Measurements from ENCODE around the gene SLC37A4. TPM values are rescaled to one million over a fixed set of nuclear protein-coding genes. Genes with fewer than 3 reads are reported as not detected.

Gene SLC37A4
- total and polyA plus RNA-seq, 2 of the 8 experiments (the other 6 are each of a cell fraction or from before 2014, with no cell fraction given), result 35.1 to 91.9 TPM

DNA sequence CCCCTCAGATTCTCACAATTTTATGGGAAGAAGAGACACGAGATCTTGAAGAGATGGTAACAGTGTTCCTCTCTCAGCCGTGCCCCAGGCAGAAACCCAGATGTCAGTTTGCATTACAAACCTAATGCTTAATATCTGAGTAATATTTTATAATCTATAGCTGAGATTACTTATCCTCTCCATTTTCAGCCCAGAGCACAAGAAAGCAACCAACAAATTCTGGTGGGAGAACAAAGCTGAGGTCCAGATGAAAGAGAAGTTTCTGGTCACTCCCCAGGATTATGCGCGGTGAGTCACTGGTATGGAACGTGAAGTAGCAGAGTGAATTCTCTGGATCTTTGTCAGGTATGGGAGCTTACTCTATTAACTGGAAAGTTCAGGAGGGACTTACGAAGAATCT, 31.9 kb downstream of the SLC37A4 start:
- Histone ChIP-seq H2BK12ac (ENCODE audit: low read depth, low read length) (peak overlapping the region; percentile 45; the same call in 1 of the 2 replicates), H3K9me3 (ENCODE audit: insufficient read depth in 2 of 2, low read depth in 1 of 2, low read length in 1 of 2) (no peaks in the 10 kb centered on the region), H3K27me3 (replicated peaks in 1 of 4; ENCODE audit: control insufficient read depth in 3 of 4, extremely low read depth in 1 of 4, insufficient read depth in 3 of 4, low read length in 3 of 4) (no peaks in the 10 kb centered on the region), H3K4me1 (replicated peaks in 1 of 4; ENCODE audit: control insufficient read depth in 3 of 4, insufficient read depth in 4 of 4, low read length in 3 of 4) (peaks cover 0 to 6% (median under 1%) of the 10 kb centered on the region in 4 experiments; a peak in 2 of 7 replicates), H3K14ac (ENCODE audit: insufficient read length) (no peak overlapping the region), H2BK15ac (ENCODE audit: low read length) (no peak overlapping the region), H2AK5ac (ENCODE audit: low read depth, low read length) (no peak overlapping the region), H4K20me1 (replicated peaks in 1 of 2; ENCODE audit: control insufficient read depth in 1 of 2, insufficient read depth in 2 of 2, low read length in 2 of 2) (no peaks in the 10 kb centered on the region), H2BK120ac (replicated peaks; ENCODE audit: low read depth, low read length) (no peak overlapping the region), H3K56ac (replicated peaks; ENCODE audit: insufficient read length, low read depth, low read length) (no peak overlapping the region), H3K79me2 (ENCODE audit: control insufficient read depth in 1 of 2, insufficient read depth in 2 of 2, low read length in 2 of 2) (peaks cover 0 to 43% of the 10 kb centered on the region in 2 experiments; a peak in 3 of 4 replicates), H4K5ac (ENCODE audit: insufficient read length, low read depth, low read length) (peak overlapping the region; percentile 78), H3K4ac (replicated peaks; ENCODE audit: insufficient read length, low read depth, low read length) (no peak overlapping the region), H3K27ac (ENCODE audit: low read depth, low read length) (peak overlapping the region; percentile 70), H3K36me3 (ENCODE audit: control insufficient read depth in 2 of 4, insufficient read depth in 4 of 4, low read length in 3 of 4) (peaks cover 3 to 32% (median 19%) of the 10 kb centered on the region in 4 experiments; a peak in 7 of 8 replicates), H4K91ac (replicated peaks; ENCODE audit: insufficient read length, low read length) (no peak overlapping the region), H3K9ac (replicated peaks in 1 of 4; ENCODE audit: extremely low read depth in 1 of 4, low read depth in 3 of 4, low read length in 3 of 4) (peak overlapping the region; percentile 78 to 82 (median 81)), H3K18ac (ENCODE audit: extremely low read depth, low read length) (peak overlapping the region; percentile 85; the same call in 1 of the 2 replicates), H3K4me2 (ENCODE audit: insufficient read depth in 1 of 2, low read depth in 2 of 2, low read length in 2 of 2) (peak overlapping the region; percentile 95 to 100), H3K4me3 (ENCODE audit: extremely low read depth in 1 of 4, insufficient read depth in 2 of 4, low read depth in 3 of 4, low read length in 4 of 4) (peak overlapping the region; percentile 84 to 97 (median 90)), H3K23me2 (ENCODE audit: low read depth, low read length) (peaks cover 12% of the 10 kb centered on the region), H3K23ac (ENCODE audit: insufficient read length) (no peak overlapping the region), H4K8ac (ENCODE audit: extremely low read depth, insufficient read depth, low read length) (no peak overlapping the region), H2BK5ac (ENCODE audit: low read depth, low read length) (peak overlapping the region; percentile 93; the same call in 1 of the 2 replicates), H2BK20ac (ENCODE audit: low read length) (no peak overlapping the region), H2AFZ (ENCODE audit: low read length) (no peak overlapping the region), H3K79me1 (ENCODE audit: low read depth, low read length) (peaks cover 7% of the 10 kb centered on the region)
- DNase-seq (ENCODE audit: low read depth in 1 of 2, low spot score in 2 of 2) (no peak), FAIRE-seq (peak; percentile 45)
- CTCF ChIA-PET (ENCODE audit: partially characterized antibody), result interaction anchor here (0.9 to 1.5 kb wide), 2 partner anchors 11 to 14 kb away, joined by 3 to 4 read pairs; no protein-coding TSS in a partner anchor
- TF ChIP-seq, protein P1, sequence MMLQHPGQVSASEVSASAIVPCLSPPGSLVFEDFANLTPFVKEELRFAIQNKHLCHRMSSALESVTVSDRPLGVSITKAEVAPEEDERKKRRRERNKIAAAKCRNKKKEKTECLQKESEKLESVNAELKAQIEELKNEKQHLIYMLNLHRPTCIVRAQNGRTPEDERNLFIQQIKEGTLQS (IDR thresholded peaks at IDR 0.05; ENCODE audit: insufficient read depth, low read depth, low read length), result peak; percentile 23; the same call in 1 of the 2 replicates
- TF ChIP-seq SIN3A (conservative IDR thresholded peaks at IDR 0.05 in 1 of 2, IDR thresholded peaks at IDR 0.05 in 1 of 2; ENCODE audit: low read depth in 1 of 2, low read length in 2 of 2) (peak in 1 of 2 experiments; percentile 2; a peak in 1 of 4 replicates), SUZ12 (IDR thresholded peaks at IDR 0.05; ENCODE audit: low read length) (no peak), JUN (IDR thresholded peaks at IDR 0.05; ENCODE audit: low read depth, low read length) (peak; percentile 56; the same call in 1 of the 2 replicates), JUND (IDR thresholded peaks at IDR 0.05; ENCODE audit: low read length) (peak; percentile 98), HDAC2 (IDR thresholded peaks at IDR 0.05; ENCODE audit: borderline replicate concordance in 1 of 2, low read depth in 2 of 2, low read length in 2 of 2) (no peak), TEAD4 (IDR thresholded peaks at IDR 0.05; ENCODE audit: low read depth, low read length) (0 out of 2 replicates have a peak, but pooled peaks have one; percentile 33), ATF2 (IDR thresholded peaks at IDR 0.05; ENCODE audit: low read length) (0 out of 2 replicates have a peak, but pooled peaks have one; percentile 28)
- POLR2A ChIA-PET (ENCODE audit: partially characterized antibody), result interaction anchor here (0.7 to 15.2 kb wide), 14 partner anchors 14 to 170 kb away, joined by 3 to 264 read pairs (median 4); partner anchors contain the start of genes RPS25 and TRAPPC4
- WGBS, 2 experiments (ENCODE audit: extremely low coverage in 1 of 2, insufficient coverage in 1 of 2, insufficient read length in 1 of 2, insufficient replicate concordance in 2 of 2, low coverage in 1 of 2, low lambda C conversion rate in 2 of 2, missing lambda C conversion rate in 1 of 2), result 43% methylated on average over 6 of the region's 6 CpGs; no CpG with 5 or more reads in 1 of the 2 experiments
